Cardiac muscle cell (in vitro differentiated cells and primary cell): Measurements from ENCODE around the gene DOCK10. TPM values are rescaled to one million over a fixed set of nuclear protein-coding genes. Genes with fewer than 3 reads are reported as not detected.

ENCODE experiments used
- DNase-seq, 2 donors: peaks; one replicate each; pipeline versions ENCODE4 v3.0.0 to v3.0.0-alpha.2; 2010 to 2017; ENCODE audit warnings: low read depth in 1 of 2, low spot score in 1 of 2
- H3K27ac ChIP-seq: fragments of 200-600 bp; sonication (generic); 2 replicates; pipeline ENCODE4 v1.5.1; 2016
- H3K27me3 ChIP-seq: fragments of 200-600 bp; sonication (generic); 2 replicates; pipeline ENCODE4 v1.6.0; 2016; ENCODE audit warnings: control low read depth
- H3K36me3 ChIP-seq: fragments of 200-600 bp; sonication (generic); 2 replicates; pipeline ENCODE4 v1.5.1; 2016; ENCODE audit warnings: control low read depth
- H3K4me1 ChIP-seq: fragments of 200-600 bp; sonication (generic); 2 replicates; pipeline ENCODE4 v1.8.1; 2017; ENCODE audit warnings: low read depth, mild to moderate bottlenecking, mixed run types
- H3K4me3 ChIP-seq: fragments of 200-600 bp; sonication (generic); 2 replicates; pipeline ENCODE4 v1.5.1; 2016; ENCODE audit warnings: mild to moderate bottlenecking
- H3K9me3 ChIP-seq: fragments of 200-600 bp; sonication (generic); 2 replicates; pipeline ENCODE4 v1.5.1; 2017; ENCODE audit warnings: low read depth, mild to moderate bottlenecking, control low read depth
- polyA plus RNA-seq: library from polyadenylated mRNA; unstranded; fragments of >200 nt; fragmentation: Nextera tagmentation; extraction: Ambion mirVana; gene quantifications from 2 replicates; pipeline ENCODE4 v1.2.1, GENCODE V29; 2016
- total RNA-seq: library from RNA; depleted of rRNA; stranded (reverse); fragments of >200 nt; gene quantifications from 2 replicates; pipeline ENCODE4 v1.2.3, GENCODE V29; 2016
- TF ChIP-seq, protein P1 (sequence below): IDR thresholded peaks from 2 replicates; pipeline ENCODE4 v1.5.1; 2012; ENCODE audit warnings: low read depth, mild to moderate bottlenecking, low read length

DOCK10 gene
- total and polyA plus RNA-seq, 2 experiments from 2014 or later = not detected

DNA sequence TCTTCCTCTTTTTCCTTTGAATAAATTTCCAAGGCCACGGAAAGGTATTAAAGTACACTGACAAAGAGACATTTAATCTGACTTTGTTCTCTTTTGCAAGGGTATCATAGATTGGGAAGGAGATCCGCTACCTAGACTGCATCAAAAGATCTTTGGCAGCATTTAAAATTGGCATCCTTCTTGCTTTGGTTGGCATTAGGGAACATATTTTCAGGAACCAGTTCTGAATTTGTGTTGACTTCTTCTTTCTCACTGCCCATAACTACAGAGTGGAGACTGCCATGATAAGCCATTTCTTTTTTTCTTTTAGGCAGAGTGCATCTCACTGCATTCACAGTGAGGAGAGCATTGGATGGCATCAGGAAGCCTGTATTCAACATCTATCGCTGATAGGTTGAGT is 83.4 kb downstream of the DOCK10 start:
- Histone ChIP-seq H3K36me3 (no peaks in the 10 kb centered on the region), H3K4me3 (no peak overlapping the region), H3K4me1 (no peaks in the 10 kb centered on the region), H3K27me3 (peaks cover 21% of the 10 kb centered on the region), H3K27ac (no peak overlapping the region), H3K9me3 (no peaks in the 10 kb centered on the region)
- TF ChIP-seq, protein P1, sequence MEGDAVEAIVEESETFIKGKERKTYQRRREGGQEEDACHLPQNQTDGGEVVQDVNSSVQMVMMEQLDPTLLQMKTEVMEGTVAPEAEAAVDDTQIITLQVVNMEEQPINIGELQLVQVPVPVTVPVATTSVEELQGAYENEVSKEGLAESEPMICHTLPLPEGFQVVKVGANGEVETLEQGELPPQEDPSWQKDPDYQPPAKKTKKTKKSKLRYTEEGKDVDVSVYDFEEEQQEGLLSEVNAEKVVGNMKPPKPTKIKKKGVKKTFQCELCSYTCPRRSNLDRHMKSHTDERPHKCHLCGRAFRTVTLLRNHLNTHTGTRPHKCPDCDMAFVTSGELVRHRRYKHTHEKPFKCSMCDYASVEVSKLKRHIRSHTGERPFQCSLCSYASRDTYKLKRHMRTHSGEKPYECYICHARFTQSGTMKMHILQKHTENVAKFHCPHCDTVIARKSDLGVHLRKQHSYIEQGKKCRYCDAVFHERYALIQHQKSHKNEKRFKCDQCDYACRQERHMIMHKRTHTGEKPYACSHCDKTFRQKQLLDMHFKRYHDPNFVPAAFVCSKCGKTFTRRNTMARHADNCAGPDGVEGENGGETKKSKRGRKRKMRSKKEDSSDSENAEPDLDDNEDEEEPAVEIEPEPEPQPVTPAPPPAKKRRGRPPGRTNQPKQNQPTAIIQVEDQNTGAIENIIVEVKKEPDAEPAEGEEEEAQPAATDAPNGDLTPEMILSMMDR = no peak
- DNase-seq = no peak

DNA sequence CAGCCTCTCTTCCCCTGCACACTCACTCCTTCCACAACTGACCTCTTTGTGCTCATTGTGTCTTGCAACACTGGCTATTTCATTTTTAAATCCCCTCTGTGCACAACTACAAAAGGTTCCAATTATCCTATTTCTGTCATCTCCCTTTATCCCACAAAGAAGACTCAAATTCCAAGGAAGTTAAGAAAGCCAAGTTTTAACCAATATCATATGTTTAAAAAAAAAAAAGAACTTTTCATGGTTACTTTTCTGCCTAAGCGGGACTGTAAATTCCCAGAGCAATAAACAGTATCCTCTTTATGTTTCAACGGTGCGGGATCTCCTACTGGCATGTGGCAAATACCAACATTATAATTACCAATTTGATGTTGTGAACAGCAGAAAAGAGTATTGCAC is 83.8 kb downstream of the DOCK10 start:
- TF ChIP-seq, protein P1 = no peak
- Histone ChIP-seq H3K4me1 (no peaks in the 10 kb centered on the region), H3K9me3 (no peaks in the 10 kb centered on the region), H3K27me3 (peaks cover 21% of the 10 kb centered on the region), H3K36me3 (no peaks in the 10 kb centered on the region), H3K4me3 (no peak overlapping the region), H3K27ac (no peak overlapping the region)
- peak in 1 of 2 donors; percentile 36 for DNase-seq

DNA sequence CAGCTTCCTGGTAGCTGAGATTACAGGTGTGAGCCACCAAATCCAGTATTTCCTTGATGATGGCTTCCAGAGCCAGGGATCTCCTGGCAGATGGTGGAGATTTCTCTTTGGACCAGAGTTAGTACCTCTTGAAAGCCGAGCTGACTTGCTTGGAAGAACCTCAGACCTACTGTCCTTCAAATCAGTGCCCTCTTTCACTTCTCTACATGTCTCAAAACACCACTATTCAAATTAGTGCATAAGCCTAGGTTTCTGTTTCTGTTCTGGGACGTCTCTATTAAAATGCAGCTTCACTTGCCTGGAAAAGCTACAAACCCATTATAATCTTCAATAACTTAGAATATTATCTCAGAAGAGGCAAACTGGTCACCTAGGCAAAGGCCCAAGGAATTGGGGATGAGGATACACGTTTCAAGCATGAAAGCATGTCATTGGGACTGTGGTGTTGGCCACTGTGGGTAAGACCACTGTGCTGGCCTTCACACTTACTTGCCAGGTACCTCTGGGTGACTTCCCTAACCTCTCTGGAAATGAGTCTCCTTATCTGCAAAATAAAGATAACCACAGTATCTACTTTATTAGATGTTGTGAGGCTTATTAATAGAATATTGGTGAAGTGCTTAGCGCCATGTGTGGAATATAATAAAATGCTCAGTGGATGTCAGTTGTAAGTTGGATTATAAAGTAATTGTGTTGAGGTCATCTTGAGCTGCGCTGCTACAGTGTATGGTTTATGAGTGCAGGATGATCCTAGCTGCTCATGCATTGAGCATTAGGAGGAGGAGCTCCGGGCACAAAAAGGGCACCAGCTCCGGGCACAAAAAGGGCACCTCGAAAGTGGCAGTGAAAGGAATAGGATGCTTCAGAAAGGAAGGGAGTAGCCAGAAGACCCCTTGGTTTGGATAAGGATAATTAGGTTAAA is 84.5 kb downstream of the DOCK10 start:
- DNase-seq = no peak
- H3K4me3 ChIP-seq = no peak overlapping the region
- no peaks in the 10 kb centered on the region for H3K4me1 ChIP-seq
- peaks cover 21% of the 10 kb centered on the region for H3K27me3 ChIP-seq
- H3K9me3 ChIP-seq = no peaks in the 10 kb centered on the region
- no peak overlapping the region for H3K27ac ChIP-seq
- TF ChIP-seq, protein P1 = no peak
- no peaks in the 10 kb centered on the region for H3K36me3 ChIP-seq

DNA sequence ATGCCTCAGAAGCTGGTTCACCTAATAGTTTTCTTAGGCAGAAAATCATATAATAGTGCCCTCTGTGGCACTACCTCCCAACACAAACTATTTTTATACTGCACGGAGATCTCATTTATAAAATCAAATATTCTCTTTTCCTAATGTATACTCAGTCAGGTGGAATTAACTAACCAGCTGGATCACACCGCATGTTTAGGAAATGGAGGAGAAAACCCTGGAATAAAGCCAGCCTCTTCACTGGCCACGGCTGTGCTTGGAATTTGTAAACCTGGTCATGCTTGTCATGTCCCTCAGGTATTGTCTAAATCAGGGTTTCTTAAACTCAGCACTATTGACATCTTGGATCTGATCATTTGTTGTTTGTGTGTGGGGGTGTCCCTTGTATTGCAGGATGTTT is 85.6 kb downstream of the DOCK10 start:
- H3K27ac ChIP-seq = no peak overlapping the region
- no peak overlapping the region for H3K4me3 ChIP-seq
- TF ChIP-seq, protein P1 = no peak
- no peak for DNase-seq
- H3K9me3 ChIP-seq = no peaks in the 10 kb centered on the region
- H3K27me3 ChIP-seq = peaks cover 21% of the 10 kb centered on the region
- H3K36me3 ChIP-seq = no peaks in the 10 kb centered on the region
- H3K4me1 ChIP-seq = no peaks in the 10 kb centered on the region

DNA sequence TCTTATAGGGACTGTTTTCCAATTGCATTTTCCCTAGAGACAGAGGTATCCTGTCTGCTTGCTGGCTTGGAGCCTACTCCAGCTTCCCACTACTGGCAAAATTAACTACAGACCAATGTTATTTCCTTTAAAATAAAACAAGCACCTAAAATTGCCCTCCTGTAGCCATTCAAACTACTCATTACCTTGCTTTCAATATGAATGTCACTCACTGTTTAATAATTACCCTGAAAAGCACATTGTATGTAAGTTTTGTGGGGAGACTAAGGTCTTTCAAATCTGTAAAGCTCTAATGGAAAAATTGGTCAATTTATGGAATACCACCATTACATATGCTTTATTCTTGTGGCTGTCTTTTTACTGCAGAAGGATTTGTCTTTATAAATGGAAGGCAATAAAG is 87.3 kb downstream of the DOCK10 start:
- no peak for DNase-seq
- Histone ChIP-seq H3K4me1 (no peaks in the 10 kb centered on the region), H3K27ac (no peak overlapping the region), H3K4me3 (no peak overlapping the region), H3K9me3 (no peaks in the 10 kb centered on the region), H3K36me3 (no peaks in the 10 kb centered on the region), H3K27me3 (peaks cover 21% of the 10 kb centered on the region)
- TF ChIP-seq, protein P1 = no peak
